Measurements from ENCODE around the gene SCARB1.

SCARB1 gene

GRCh38 chr12:124734224-124734788 lies 129.4 kb downstream of the SCARB1 start (continued):
- TF ChIP-seq, protein P1, sequence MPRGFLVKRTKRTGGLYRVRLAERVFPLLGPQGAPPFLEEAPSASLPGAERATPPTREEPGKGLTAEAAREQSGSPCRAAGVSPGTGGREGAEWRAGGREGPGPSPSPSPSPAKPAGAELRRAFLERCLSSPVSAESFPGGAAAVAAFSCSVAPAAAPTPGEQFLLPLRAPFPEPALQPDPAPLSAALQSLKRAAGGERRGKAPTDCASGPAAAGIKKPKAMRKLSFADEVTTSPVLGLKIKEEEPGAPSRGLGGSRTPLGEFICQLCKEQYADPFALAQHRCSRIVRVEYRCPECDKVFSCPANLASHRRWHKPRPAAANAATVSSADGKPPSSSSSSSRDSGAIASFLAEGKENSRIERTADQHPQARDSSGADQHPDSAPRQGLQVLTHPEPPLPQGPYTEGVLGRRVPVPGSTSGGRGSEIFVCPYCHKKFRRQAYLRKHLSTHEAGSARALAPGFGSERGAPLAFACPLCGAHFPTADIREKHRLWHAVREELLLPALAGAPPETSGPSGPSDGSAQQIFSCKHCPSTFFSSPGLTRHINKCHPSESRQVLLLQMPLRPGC (tag by site-specific recombination; IDR thresholded peaks at IDR 0.05) = no peak
- TF ChIP-seq ZNF664 (tag by site-specific recombination; IDR thresholded peaks at IDR 0.05) = no peak
- TF ChIP-seq, protein P2, sequence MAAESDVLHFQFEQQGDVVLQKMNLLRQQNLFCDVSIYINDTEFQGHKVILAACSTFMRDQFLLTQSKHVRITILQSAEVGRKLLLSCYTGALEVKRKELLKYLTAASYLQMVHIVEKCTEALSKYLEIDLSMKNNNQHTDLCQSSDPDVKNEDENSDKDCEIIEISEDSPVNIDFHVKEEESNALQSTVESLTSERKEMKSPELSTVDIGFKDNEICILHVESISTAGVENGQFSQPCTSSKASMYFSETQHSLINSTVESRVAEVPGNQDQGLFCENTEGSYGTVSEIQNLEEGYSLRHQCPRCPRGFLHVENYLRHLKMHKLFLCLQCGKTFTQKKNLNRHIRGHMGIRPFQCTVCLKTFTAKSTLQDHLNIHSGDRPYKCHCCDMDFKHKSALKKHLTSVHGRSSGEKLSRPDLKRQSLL (tag by site-specific recombination; IDR thresholded peaks at IDR 0.05) = no peak
- no peak for TF ChIP-seq OVOL3 (tag by site-specific recombination; IDR thresholded peaks at IDR 0.05)
- TF ChIP-seq ZNF202 (tag by site-specific recombination; IDR thresholded peaks at IDR 0.05; ENCODE audit: borderline replicate concordance) = no peak
- no peak for TF ChIP-seq ZSCAN23 (tag by site-specific recombination; IDR thresholded peaks at IDR 0.05)
- peak; percentile 74 for TF ChIP-seq ZNF629 (tag by site-specific recombination; IDR thresholded peaks at IDR 0.05)
- no peak for TF ChIP-seq ZNF366 (tag by site-specific recombination; conservative IDR thresholded peaks at IDR 0.05)
- no peak for TF ChIP-seq ZSCAN30 (tag by site-specific recombination; IDR thresholded peaks at IDR 0.05)
- TF ChIP-seq, protein P3, sequence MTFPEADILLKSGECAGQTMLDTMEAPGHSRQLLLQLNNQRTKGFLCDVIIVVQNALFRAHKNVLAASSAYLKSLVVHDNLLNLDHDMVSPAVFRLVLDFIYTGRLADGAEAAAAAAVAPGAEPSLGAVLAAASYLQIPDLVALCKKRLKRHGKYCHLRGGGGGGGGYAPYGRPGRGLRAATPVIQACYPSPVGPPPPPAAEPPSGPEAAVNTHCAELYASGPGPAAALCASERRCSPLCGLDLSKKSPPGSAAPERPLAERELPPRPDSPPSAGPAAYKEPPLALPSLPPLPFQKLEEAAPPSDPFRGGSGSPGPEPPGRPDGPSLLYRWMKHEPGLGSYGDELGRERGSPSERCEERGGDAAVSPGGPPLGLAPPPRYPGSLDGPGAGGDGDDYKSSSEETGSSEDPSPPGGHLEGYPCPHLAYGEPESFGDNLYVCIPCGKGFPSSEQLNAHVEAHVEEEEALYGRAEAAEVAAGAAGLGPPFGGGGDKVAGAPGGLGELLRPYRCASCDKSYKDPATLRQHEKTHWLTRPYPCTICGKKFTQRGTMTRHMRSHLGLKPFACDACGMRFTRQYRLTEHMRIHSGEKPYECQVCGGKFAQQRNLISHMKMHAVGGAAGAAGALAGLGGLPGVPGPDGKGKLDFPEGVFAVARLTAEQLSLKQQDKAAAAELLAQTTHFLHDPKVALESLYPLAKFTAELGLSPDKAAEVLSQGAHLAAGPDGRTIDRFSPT (tag by site-specific recombination; IDR thresholded peaks at IDR 0.05) = no peak
- no peak for TF ChIP-seq YY2 (tag by site-specific recombination; IDR thresholded peaks at IDR 0.05)
- TF ChIP-seq, protein P4, sequence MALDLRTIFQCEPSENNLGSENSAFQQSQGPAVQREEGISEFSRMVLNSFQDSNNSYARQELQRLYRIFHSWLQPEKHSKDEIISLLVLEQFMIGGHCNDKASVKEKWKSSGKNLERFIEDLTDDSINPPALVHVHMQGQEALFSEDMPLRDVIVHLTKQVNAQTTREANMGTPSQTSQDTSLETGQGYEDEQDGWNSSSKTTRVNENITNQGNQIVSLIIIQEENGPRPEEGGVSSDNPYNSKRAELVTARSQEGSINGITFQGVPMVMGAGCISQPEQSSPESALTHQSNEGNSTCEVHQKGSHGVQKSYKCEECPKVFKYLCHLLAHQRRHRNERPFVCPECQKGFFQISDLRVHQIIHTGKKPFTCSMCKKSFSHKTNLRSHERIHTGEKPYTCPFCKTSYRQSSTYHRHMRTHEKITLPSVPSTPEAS (tag by site-specific recombination; IDR thresholded peaks at IDR 0.05) = no peak
- TF ChIP-seq BCL11A (tag by site-specific recombination; IDR thresholded peaks at IDR 0.05; ENCODE audit: low read depth) = no peak
- TF ChIP-seq ZNF37A (tag by site-specific recombination; IDR thresholded peaks at IDR 0.05) = no peak
- TF ChIP-seq ZNF157 (tag by site-specific recombination; IDR thresholded peaks at IDR 0.05) = no peak
- no peak for TF ChIP-seq ZNF138 (tag by site-specific recombination; IDR thresholded peaks at IDR 0.05; ENCODE audit: borderline replicate concordance)
- TF ChIP-seq ZNF600 (tag by site-specific recombination; IDR thresholded peaks at IDR 0.05) = peak; percentile 80
- TF ChIP-seq ZFP3 (tag by site-specific recombination; IDR thresholded peaks at IDR 0.05; ENCODE audit: low read depth) = peak; percentile 63; the same call in 1 of the 2 replicates
- TF ChIP-seq ZNF362 (tag by site-specific recombination; IDR thresholded peaks at IDR 0.05) = no peak
- TF ChIP-seq EGR2 (tag by site-specific recombination; IDR thresholded peaks at IDR 0.05; ENCODE audit: low read depth) = no peak
- no peak for TF ChIP-seq GLI2 (tag by site-specific recombination; IDR thresholded peaks at IDR 0.05; ENCODE audit: borderline replicate concordance, low read depth)
- TF ChIP-seq ZNF354C (tag by site-specific recombination; IDR thresholded peaks at IDR 0.05; ENCODE audit: borderline replicate concordance, low read depth) = no peak
- TF ChIP-seq ZNF404 (tag by site-specific recombination; IDR thresholded peaks at IDR 0.05) = no peak
- no peak for TF ChIP-seq ZBTB48 (tag by site-specific recombination; IDR thresholded peaks at IDR 0.05)
- no peak for TF ChIP-seq ZNF571 (tag by site-specific recombination; IDR thresholded peaks at IDR 0.05)
